Measurements from ENCODE around the gene SLC5A6.
A peak's percentile ranks its signal among the peaks of the same experiment; 100 is the strongest.

Gene SLC5A6

GRCh38 chr2:27211943-27212625, at the start of gene SLC5A6, which contains the start of gene ATRAID:
TSS of gene SLC5A6 (minus strand) at chr2:27212268. CDS start at chr2:27207650, 4,618 bp downstream.
TSS of gene ATRAID (plus strand) at chr2:27212041. CDS start at chr2:27212369, 328 bp downstream.
- DNase-seq (ENCODE audit: low read depth in 2 of 2, low spot score in 1 of 2), result peak; percentile 68 to 80

DNA sequence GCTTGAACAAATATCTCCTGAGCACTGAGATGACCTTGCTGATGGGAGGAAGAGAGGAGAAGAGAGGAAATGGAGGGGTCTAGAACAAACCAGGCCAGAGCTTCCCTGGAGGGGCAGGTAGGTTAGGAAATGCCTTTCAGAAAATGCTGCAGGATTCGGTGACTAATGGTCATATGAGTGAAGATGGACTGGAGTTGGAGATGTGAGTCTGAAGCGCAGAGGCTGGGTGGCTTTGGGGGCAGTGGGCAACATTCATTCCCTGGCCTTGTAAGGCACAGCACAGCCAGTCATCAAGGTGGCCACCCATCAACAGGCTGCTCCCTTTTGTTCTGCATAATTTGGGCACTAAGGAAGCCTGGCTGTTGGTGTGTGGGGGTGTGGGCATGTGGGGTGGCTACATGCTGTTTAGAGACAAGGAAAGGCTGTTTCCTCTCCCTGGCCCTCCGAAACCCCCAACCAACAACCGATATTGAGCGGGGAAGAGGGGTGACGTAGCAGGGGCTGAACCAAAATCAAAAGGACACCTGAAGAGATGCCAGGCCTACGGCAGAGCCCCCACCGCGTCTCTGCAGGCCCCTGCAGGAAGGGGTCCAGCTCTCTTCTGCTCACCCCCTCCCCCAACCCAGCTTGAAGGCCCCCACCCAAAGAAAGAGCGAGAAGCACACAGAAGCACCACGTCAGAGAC, 49.3 kb upstream of the SLC5A6 start:
- no peak for DNase-seq (ENCODE audit: low read depth in 2 of 2, low spot score in 1 of 2)

GRCh38 chr2:27258051-27258450, 46.0 kb upstream of the SLC5A6 start:
- no peak for DNase-seq (ENCODE audit: low read depth in 2 of 2, low spot score in 1 of 2)

- DNase-seq (ENCODE audit: low read depth in 2 of 2, low spot score in 1 of 2), result no peak
Observed at GRCh38 chr2:27256855-27257454, 44.9 kb upstream of the SLC5A6 start.

- DNase-seq (ENCODE audit: low read depth in 2 of 2, low spot score in 1 of 2), result no peak
Observed at GRCh38 chr2:27255660-27256059, 43.6 kb upstream of the SLC5A6 start.

- no peak for DNase-seq (ENCODE audit: low read depth in 2 of 2, low spot score in 1 of 2)
Observed at GRCh38 chr2:27255187-27255586, 43.1 kb upstream of the SLC5A6 start.

GRCh38 chr2:27251766-27252165, 39.7 kb upstream of the SLC5A6 start:
- no peak for DNase-seq (ENCODE audit: low read depth in 2 of 2, low spot score in 1 of 2)

DNA sequence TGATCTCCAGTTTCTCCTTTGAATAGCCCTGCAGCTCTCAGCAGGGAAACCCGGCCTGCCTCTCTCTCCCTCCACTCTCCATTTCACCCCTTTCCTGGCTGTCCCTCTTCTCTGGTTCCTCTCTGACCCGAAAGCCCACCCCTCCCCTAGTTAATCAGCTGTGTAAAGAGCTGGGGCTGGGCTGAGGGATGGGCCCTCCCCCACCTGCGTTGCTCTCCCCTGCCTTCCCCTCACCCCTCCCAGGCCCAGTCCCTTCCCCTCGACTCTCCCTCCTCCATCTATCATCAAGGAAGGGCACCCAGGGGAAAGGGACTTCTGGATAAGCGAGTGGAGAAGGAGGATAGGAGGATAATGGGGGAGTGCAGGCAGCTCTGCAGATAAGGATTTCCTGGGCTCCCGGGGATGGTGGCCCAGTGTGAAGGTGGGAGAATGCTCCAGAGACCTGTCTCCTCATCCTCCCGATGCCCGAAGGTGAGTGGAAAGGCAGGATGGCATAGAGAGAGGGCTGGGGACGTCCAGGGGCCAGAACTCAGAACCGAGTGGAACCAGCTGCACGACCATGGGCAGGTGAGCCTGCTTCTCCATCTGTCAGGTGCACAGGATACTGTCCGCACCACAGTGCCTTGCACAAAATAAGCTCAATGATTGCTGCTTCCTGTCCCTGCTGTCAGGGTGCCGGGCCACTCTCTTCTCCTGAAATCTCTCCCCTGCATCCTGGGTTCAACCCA, 38.7 kb upstream of the SLC5A6 start:
- no peak for DNase-seq (ENCODE audit: low read depth in 2 of 2, low spot score in 1 of 2)

- DNase-seq (ENCODE audit: low read depth in 2 of 2, low spot score in 1 of 2), result no peak
Observed at GRCh38 chr2:27249891-27250651, 38.0 kb upstream of the SLC5A6 start.

GRCh38 chr2:27249159-27249890, 37.3 kb upstream of the SLC5A6 start:
- DNase-seq (ENCODE audit: low read depth in 2 of 2, low spot score in 1 of 2), result no peak

DNA sequence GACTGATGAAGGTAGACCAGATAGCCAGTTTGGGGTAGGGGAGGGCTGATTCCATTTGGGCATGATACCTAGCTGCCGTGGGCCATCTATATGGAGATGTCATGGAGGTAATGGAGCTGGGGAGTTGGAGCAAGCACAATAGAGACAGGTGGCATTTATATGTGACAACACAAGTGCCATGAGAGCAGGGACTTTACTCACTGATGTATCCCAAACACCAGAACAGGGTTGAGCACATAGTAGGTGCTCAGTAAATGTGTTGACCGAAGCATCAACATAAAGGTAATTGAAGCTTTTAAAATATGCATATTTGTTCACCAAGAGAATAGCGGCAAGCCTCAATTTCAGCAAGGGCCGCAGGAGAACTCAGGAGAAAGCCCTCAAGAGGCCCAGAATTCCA, 35.8 kb upstream of the SLC5A6 start:
- no peak for DNase-seq (ENCODE audit: low read depth in 2 of 2, low spot score in 1 of 2)

- no peak for DNase-seq (ENCODE audit: low read depth in 2 of 2, low spot score in 1 of 2)
Observed at GRCh38 chr2:27245626-27246025, 33.6 kb upstream of the SLC5A6 start.

DNA sequence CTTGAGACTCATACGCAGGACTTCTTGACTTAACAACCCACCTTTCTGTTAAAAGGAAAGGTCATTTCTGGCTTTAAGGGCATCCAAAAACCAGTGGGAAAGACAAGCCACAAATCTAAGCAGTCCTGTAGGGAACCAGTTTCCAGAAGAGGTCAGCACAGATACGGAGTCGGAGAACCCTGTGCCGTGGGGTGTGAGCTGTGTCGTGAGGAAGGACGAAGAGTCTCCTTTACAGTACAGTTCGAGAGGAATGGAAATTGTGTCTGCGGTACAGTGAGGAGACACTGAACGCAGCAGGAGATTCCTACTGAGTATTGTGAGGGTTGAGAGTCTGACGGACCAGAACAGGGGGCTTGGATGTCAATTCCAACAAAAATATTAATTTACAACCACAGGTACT, 33.0 kb upstream of the SLC5A6 start:
- no peak for DNase-seq (ENCODE audit: low read depth in 2 of 2, low spot score in 1 of 2)

DNA sequence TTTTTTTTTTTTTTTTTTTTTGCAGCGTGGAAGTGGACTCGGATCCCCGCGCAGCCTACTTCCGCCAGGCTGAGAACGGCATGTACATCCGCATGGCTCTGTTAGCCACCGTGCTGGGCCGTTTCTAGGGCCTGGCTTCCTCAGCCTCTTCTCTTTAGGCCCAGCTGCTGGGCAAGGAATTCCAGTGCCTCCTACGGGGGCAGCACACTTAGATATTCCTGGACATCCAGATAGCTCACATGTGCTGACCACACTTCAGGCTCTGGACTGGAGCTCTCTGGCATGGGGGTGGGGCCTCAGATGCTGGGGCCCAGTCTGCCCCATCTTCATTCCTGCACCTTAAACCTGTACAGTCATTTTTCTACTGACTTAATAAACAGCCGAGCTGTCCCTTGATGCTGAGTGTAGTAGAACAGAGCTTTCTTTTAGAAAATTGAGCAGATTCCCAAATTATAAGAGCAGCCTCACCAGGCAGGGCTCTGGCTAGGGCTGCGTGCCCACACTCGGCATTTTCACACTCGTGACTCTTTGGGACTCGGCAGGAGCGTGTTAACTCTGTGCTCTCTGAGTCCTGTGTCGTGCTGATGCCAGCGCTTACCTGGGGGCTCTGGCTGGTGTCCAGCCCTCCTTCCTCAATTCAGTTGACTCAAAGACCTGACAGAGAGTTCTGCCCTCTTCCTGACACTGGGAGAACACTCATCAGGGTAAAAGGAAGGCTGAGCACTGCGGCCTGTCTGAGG, 31.5 kb upstream of the SLC5A6 start:
- DNase-seq (ENCODE audit: low read depth in 2 of 2, low spot score in 1 of 2), result no peak

GRCh38 chr2:27242614-27242951, 30.5 kb upstream of the SLC5A6 start:
- no peak for DNase-seq (ENCODE audit: low read depth in 2 of 2, low spot score in 1 of 2)

GRCh38 chr2:27241761-27242613, 29.9 kb upstream of the SLC5A6 start:
- no peak for DNase-seq (ENCODE audit: low read depth in 2 of 2, low spot score in 1 of 2)

GRCh38 chr2:27240406-27240805, 28.3 kb upstream of the SLC5A6 start:
- no peak for DNase-seq (ENCODE audit: low read depth in 2 of 2, low spot score in 1 of 2)

GRCh38 chr2:27238976-27239375, 26.9 kb upstream of the SLC5A6 start:
- no peak for DNase-seq (ENCODE audit: low read depth in 2 of 2, low spot score in 1 of 2)

Measured in stimulated activated CD8-positive, alpha-beta memory T cell treated with anti-CD3 and anti-CD28 coated beads, Interleukin-4, amount 100 ng/mL, for 4 hours (primary cell).